GM12878 (cell line): ENCODE measurements around the gene AMHR2. TPM values are rescaled to one million over a fixed set of nuclear protein-coding genes. Genes with fewer than 3 reads are reported as not detected.

ENCODE experiments used
- ATAC-seq: fragments of 200-7000 bp; cut with Tn5 transposase; 3 replicates; pipeline ENCODE4 v1.9.1; 2020; ENCODE audit warnings: mild to moderate bottlenecking, moderate library complexity
- BruUV-seq: library from RNA; stranded (reverse); fragments of 400-500 nt; replicated peaks from 2 replicates; lab custom pipeline; 2021; lab: Mats Ljungman, UMichigan
- CTCF ChIA-PET: fragments of 300-600 bp; sonication (Branson Sonifier 250); formaldehyde crosslinking; extraction: SDS; loops from one replicate; lab custom pipeline; 2021; ENCODE audit warnings: inconsistent platforms; lab: Yijun Ruan, JAX
- POLR2A ChIA-PET: fragments of 350-600 bp; formaldehyde crosslinking; extraction: SDS; loops from one replicate; lab custom pipeline; 2021; ENCODE audit warnings: inconsistent platforms; lab: Charles Lee
- RAD21 ChIA-PET: fragments of 300-600 bp; sonication (Branson Sonifier 250); formaldehyde crosslinking; loops from one replicate; lab custom pipeline; 2023; ENCODE audit warnings: antibody characterized with exemption; ENCODE audit not compliant: unreplicated experiment; lab: Charles Lee
- SMC1A ChIA-PET: fragments of 300-600 bp; sonication (Branson Sonifier 250); formaldehyde crosslinking; loops from one replicate; lab custom pipeline; 2023; ENCODE audit not compliant: unreplicated experiment, uncharacterized antibody; lab: Charles Lee
- DNase-seq: peaks from one replicate; pipeline ENCODE4 v3.0.0-alpha.2; 2011; ENCODE audit warnings: low read depth, low spot score
- FAIRE-seq: peaks from 3 replicates; lab custom pipeline; 2011; peaks lifted over from hg19 to GRCh38; lab: Jason Lieb, UNC
- H2AFZ ChIP-seq: 2 replicates; pipeline ENCODE4 v1.6.0; 2011; ENCODE audit warnings: low read depth, low read length, control low read depth; ENCODE audit not compliant: control insufficient read depth
- H3K27ac ChIP-seq: 2 replicates; pipeline ENCODE4 v1.5.1; 2011; ENCODE audit warnings: control low read depth; ENCODE audit not compliant: control insufficient read depth, insufficient read depth
- H3K27me3 ChIP-seq, 2 experiments: replicated peaks in 1 of 2; 2 replicates each; pipeline versions ENCODE4 v1.6.0 to v1.6.1; 2011; ENCODE audit warnings: low read length in 1 of 2; ENCODE audit not compliant: control insufficient read depth in 2 of 2, insufficient read depth in 2 of 2
- H3K36me3 ChIP-seq, 2 experiments: 2 replicates each; pipeline ENCODE4 v1.5.1; 2011; ENCODE audit warnings: low read length in 1 of 2; ENCODE audit not compliant: control insufficient read depth in 2 of 2, insufficient read depth in 2 of 2
- H3K4me1 ChIP-seq: 2 replicates; pipeline ENCODE4 v1.6.1; 2011; ENCODE audit warnings: mild to moderate bottlenecking, low read length, moderate library complexity, mixed read lengths; ENCODE audit not compliant: control insufficient read depth, insufficient read depth
- H3K4me2 ChIP-seq: 2 replicates; pipeline ENCODE4 v1.6.0; 2011; ENCODE audit warnings: control low read depth; ENCODE audit not compliant: control insufficient read depth, insufficient read depth
- H3K4me3 ChIP-seq: fragments of 200-600 bp; sonication (generic); 2 replicates; pipeline ENCODE4 v1.5.1; 2016
- H3K79me2 ChIP-seq: 2 replicates; pipeline ENCODE4 v1.6.0; 2011; ENCODE audit warnings: low read length; ENCODE audit not compliant: control insufficient read depth, insufficient read depth
- H3K9ac ChIP-seq: 2 replicates; pipeline ENCODE4 v1.8.0; 2011; ENCODE audit warnings: low read length, control low read depth, mixed read lengths; ENCODE audit not compliant: control insufficient read depth, insufficient read depth
- H3K9me3 ChIP-seq: replicated peaks from 3 replicates; pipeline ENCODE4 v1.5.1; 2011; ENCODE audit warnings: mild to moderate bottlenecking, low read length; ENCODE audit not compliant: control insufficient read depth, insufficient read depth
- H4K20me1 ChIP-seq: 2 replicates; pipeline ENCODE4 v1.6.0; 2011; ENCODE audit not compliant: control insufficient read depth, insufficient read depth
- ASH2L ChIP-seq: fragments of 300-600, 200-600 bp; sonication (generic); IDR thresholded peaks from 2 replicates; pipeline ENCODE4 v1.6.1; 2017; ENCODE audit warnings: low read depth, mild to moderate bottlenecking, borderline replicate concordance
- ATF7 ChIP-seq: fragments of 450-650 bp; IDR thresholded peaks from 2 replicates; pipeline ENCODE4 v1.6.1; 2016; ENCODE audit warnings: low read depth, mild to moderate bottlenecking
- EP300 ChIP-seq, 2 experiments: fragments of 150-350 bp in 1 of 2; IDR thresholded peaks; 2 replicates each; pipeline ENCODE4 v1.6.1; 2011 to 2012; ENCODE audit warnings: low read depth in 2 of 2, low read length in 2 of 2, borderline replicate concordance in 1 of 2, improper control_type of control experiment in 1 of 2, inconsistent platforms in 1 of 2; ENCODE audit not compliant: control insufficient read depth in 1 of 2
- HDGF ChIP-seq: fragments of 450-650 bp; IDR thresholded peaks from 2 replicates; pipeline ENCODE4 v1.6.1; 2016; ENCODE audit warnings: antibody characterized with exemption
- HSF1 ChIP-seq: fragments of 150-350 bp; IDR thresholded peaks from 2 replicates; pipeline ENCODE4 v1.6.1; 2014; ENCODE audit warnings: mild to moderate bottlenecking, low read depth, low read length
- JUNB ChIP-seq: IDR thresholded peaks from 2 replicates; pipeline ENCODE4 v1.6.1; 2016; ENCODE audit warnings: antibody characterized with exemption, mild to moderate bottlenecking
- MAX ChIP-seq: IDR thresholded peaks from 2 replicates; pipeline ENCODE4 v1.6.1; 2012; ENCODE audit warnings: low read depth, low read length, improper control_type of control experiment
- NFYB ChIP-seq: IDR thresholded peaks from 2 replicates; pipeline ENCODE4 v1.6.1; 2011; ENCODE audit warnings: low read depth, mild to moderate bottlenecking, low read length, improper control_type of control experiment, moderate library complexity; ENCODE audit not compliant: insufficient read depth
- NRF1 ChIP-seq: conservative IDR thresholded peaks from 2 replicates; pipeline ENCODE4 v1.6.1; 2011; ENCODE audit warnings: mild to moderate bottlenecking, low read depth, low read length, improper control_type of control experiment
- SIN3A ChIP-seq: IDR thresholded peaks from 2 replicates; pipeline ENCODE4 v1.6.1; 2012; ENCODE audit warnings: low read depth, low read length, improper control_type of control experiment
- SKIL ChIP-seq: fragments of 450-650 bp; IDR thresholded peaks from 2 replicates; pipeline ENCODE4 v1.6.1; 2017; ENCODE audit warnings: mild to moderate bottlenecking, low read depth, inconsistent platforms; ENCODE audit not compliant: poor library complexity, severe bottlenecking
- SMC3 ChIP-seq: IDR thresholded peaks from 2 replicates; pipeline ENCODE4 v1.6.1; 2011; ENCODE audit warnings: low read length, improper control_type of control experiment, borderline replicate concordance
- ZBTB33 ChIP-seq: fragments of 450-650 bp; IDR thresholded peaks from 2 replicates; pipeline ENCODE4 v1.6.1; 2017; ENCODE audit warnings: mild to moderate bottlenecking
- WGBS: methylation state at CpG from one replicate; pipeline ENCODE4 v1.1.6; 2016; ENCODE audit warnings: low lambda C conversion rate; ENCODE audit not compliant: insufficient replicate concordance, insufficient coverage; ENCODE audit errors: missing lambda C conversion rate; 5-methylcytosine and 5-hydroxymethylcytosine counted together
- in situ Hi-C: fragments of 300-500 bp; cut with MboI; formaldehyde crosslinking; loops from 9 replicates; pipeline ENCODE4 v1.14.3; 2018; ENCODE audit warnings: mixed read lengths
- intact Hi-C: fragments of 100-400 bp; cut with micrococcal nuclease; formaldehyde crosslinking; loops from one replicate; pipeline ENCODE4 v1.14.2; 2022; ENCODE audit not compliant: unreplicated experiment
- polyA plus RNA-seq, 11 experiments: library from polyadenylated mRNA; depleted of rRNA in 4 of 11; unstranded in 6 of 11; stranded (reverse) in 5 of 11; fragments of >200 nt; fragmentation: Nextera tagmentation in 4 of 11; fragmentation: Illumina TruSeq in 1 of 11; extraction: Ambion mirVana in 4 of 11; extraction: Trizol in 1 of 11; gene quantifications; 1 replicate in 1 of 11; 2 replicates in 10 of 11; pipeline versions ENCODE4 v1.2.1 to v1.2.3, GENCODE V29; 2011 to 2016; ENCODE audit warnings: inconsistent platforms in 2 of 11, missing spikeins in 2 of 11, low read depth in 1 of 11
- total RNA-seq, 4 experiments: library from RNA; depleted of rRNA in 3 of 4; stranded (reverse); fragments of >200 nt in 3 of 4; fragmentation: Illumina TruSeq in 1 of 4; extraction: Trizol in 1 of 4; gene quantifications; 2 replicates each; pipeline versions ENCODE4 v1.2.1 to v1.2.3, GENCODE V29; 2013 to 2021

AMHR2 gene
- total and polyA plus RNA-seq, 10 of the 15 experiments (the other 5 are each of a cell fraction or from before 2014, with no cell fraction given), result 0.06 TPM; not detected in 9

- peak overlapping the region; percentile 55 for H3K4me3 ChIP-seq
- no peaks in the 10 kb centered on the region; the same call in 2 of the 3 replicates for H3K9me3 ChIP-seq
- 41% methylated on average over 9 of the region's 9 CpGs for WGBS
- peak overlapping the region; percentile 67 for H3K9ac ChIP-seq
- peaks cover 11% of the 10 kb centered on the region in 2 experiments; a peak in 3 of 4 replicates for H3K36me3 ChIP-seq
- peaks cover 25% of the 10 kb centered on the region for H3K4me1 ChIP-seq
- H3K27me3 ChIP-seq, result no peaks in the 10 kb centered on the region
- H3K79me2 ChIP-seq, result peaks cover 47% of the 10 kb centered on the region
- peak overlapping the region; percentile 20; the same call in 1 of the 2 replicates for H2AFZ ChIP-seq
- intact Hi-C loops (loop anchor here (1.0 to 5.0 kb wide), 3 partner anchors 30 to 71 kb away; partner anchors contain the start of genes AMHR2 and PCBP2), in situ Hi-C loops (no loop called here)
- TSS peak; percentile 73 for BruUV-seq
- ChIA-PET POLR2A (interaction anchor here (0.7 to 5.5 kb wide), 9 partner anchors 15 to 116 kb away, joined by 3 to 37 read pairs (median 4); no protein-coding TSS in a partner anchor), SMC1A (interaction anchor here (0.7 to 6.9 kb wide), 17 partner anchors 8 to 127 kb away, joined by 3 to 124 read pairs (median 6); partner anchors contain the start of genes AAAS and AMHR2), RAD21 (interaction anchor here (0.6 to 6.4 kb wide), 17 partner anchors 16 to 126 kb away, joined by 3 to 91 read pairs (median 5); partner anchors contain the start of gene TARBP2), CTCF (interaction anchor here (0.7 to 8.1 kb wide), 26 partner anchors 8 to 316 kb away, joined by 3 to 164 read pairs (median 4); partner anchors contain the start of genes AAAS and NPFF)
- H3K27ac ChIP-seq, result peak overlapping the region; percentile 78
- FAIRE-seq (peak; percentile 61), ATAC-seq (peak; percentile 11), DNase-seq (peak; percentile 63)
- H3K4me2 ChIP-seq, result peak overlapping the region; percentile 95
- peaks cover 4% of the 10 kb centered on the region; the same call in 1 of the 2 replicates for H4K20me1 ChIP-seq
- TF ChIP-seq EP300 (IDR thresholded peaks at IDR 0.05; ENCODE audit: borderline replicate concordance in 1 of 2, control insufficient read depth in 1 of 2, low read depth in 2 of 2, low read length in 2 of 2) (no peak), ZBTB33 (no peak), HDGF (no peak), HSF1 (no peak), SKIL (no peak), ATF7 (0 out of 2 replicates have a peak, but pooled peaks have one; percentile 10), NFYB (no peak), NRF1 (no peak), SMC3 (peak; percentile 55; the same call in 1 of the 2 replicates), MAX (no peak), SIN3A (no peak), ASH2L (no peak), JUNB (no peak)
These were observed 41.7 kb upstream of the AMHR2 start for GRCh38 chr12:53381731-53382630.
